WTC11 (cell line): Measurements from ENCODE around the gene SLC19A1. TPM values are rescaled to one million over a fixed set of nuclear protein-coding genes. Genes with fewer than 3 reads are reported as not detected.

Experiments
- ATAC-seq: fragments of 200-7000 bp; cut with Tn5 transposase; 2 replicates; pipeline ENCODE4 v1.10.0; 2021; ENCODE audit warnings: mild to moderate bottlenecking, moderate library complexity
- CTCF ChIA-PET: fragments of 300-600 bp; sonication (Branson Sonifier 250); formaldehyde crosslinking; loops from one replicate; lab custom pipeline; 2021; ENCODE audit warnings: antibody characterized with exemption; lab: Charles Lee
- POLR2A ChIA-PET: fragments of 350-600 bp; sonication (Branson Sonifier 250); formaldehyde crosslinking; loops from one replicate; lab custom pipeline; 2021; ENCODE audit warnings: antibody characterized with exemption; lab: Charles Lee
- DNase-seq: peaks from one replicate; pipeline ENCODE4 v3.0.0; 2021; ENCODE audit warnings: low spot score
- H3K27ac Mint-ChIP-seq: 2 replicates; pipeline ENCODE4 v1.8.0; 2021; ENCODE audit warnings: mixed read lengths
- H3K27me3 Mint-ChIP-seq: 2 replicates; pipeline ENCODE4 v1.8.0; 2021; ENCODE audit warnings: low read depth, mild to moderate bottlenecking, moderate library complexity, mixed read lengths
- H3K36me3 Mint-ChIP-seq: 2 replicates; pipeline ENCODE4 v1.8.0; 2021; ENCODE audit warnings: mixed read lengths
- H3K4me1 Mint-ChIP-seq: 2 replicates; pipeline ENCODE4 v1.8.0; 2022; ENCODE audit warnings: mixed read lengths
- H3K4me3 Mint-ChIP-seq: 2 replicates; pipeline ENCODE4 v1.8.0; 2021; ENCODE audit warnings: mild to moderate bottlenecking, moderate library complexity, mixed read lengths
- H3K9me3 Mint-ChIP-seq: 2 replicates; pipeline ENCODE4 v1.8.0; 2021; ENCODE audit warnings: mixed read lengths
- ATF6 ChIP-seq: sonication (generic); formaldehyde crosslinking; IDR thresholded peaks from 2 replicates; pipeline ENCODE4 v1.8.1; 2023; ENCODE audit warnings: mild to moderate bottlenecking, missing genetic modification reagents
- CREM ChIP-seq: sonication (generic); formaldehyde crosslinking; IDR thresholded peaks from 2 replicates; pipeline ENCODE4 v1.8.1; 2022; ENCODE audit warnings: mild to moderate bottlenecking, missing genetic modification reagents, moderate library complexity
- E2F1 ChIP-seq: sonication (generic); formaldehyde crosslinking; IDR thresholded peaks from 2 replicates; pipeline ENCODE4 v1.8.0; 2022; ENCODE audit warnings: mild to moderate bottlenecking, missing genetic modification reagents
- E2F5 ChIP-seq: sonication (generic); formaldehyde crosslinking; IDR thresholded peaks from 2 replicates; pipeline ENCODE4 v1.8.1; 2022; ENCODE audit warnings: mild to moderate bottlenecking, moderate library complexity, missing genetic modification reagents
- ELF4 ChIP-seq: sonication (generic); formaldehyde crosslinking; IDR thresholded peaks from 2 replicates; pipeline ENCODE4 v1.8.1; 2022; ENCODE audit warnings: low read depth, mild to moderate bottlenecking, moderate library complexity, missing genetic modification reagents
- IRF1 ChIP-seq: sonication (generic); formaldehyde crosslinking; IDR thresholded peaks from 2 replicates; pipeline ENCODE4 v1.8.0; 2023; ENCODE audit warnings: missing genetic modification reagents
- NFATC4 ChIP-seq: fragments of 250-450 bp; sonication (Bioruptor Pico); IDR thresholded peaks from 2 replicates; pipeline ENCODE4 v1.9.0; 2021; ENCODE audit warnings: mild to moderate bottlenecking
- NFYB ChIP-seq: sonication (generic); formaldehyde crosslinking; conservative IDR thresholded peaks from 2 replicates; pipeline ENCODE4 v1.8.0; 2022; ENCODE audit warnings: low read depth, missing genetic modification reagents
- PRDM15 ChIP-seq: sonication (generic); formaldehyde crosslinking; IDR thresholded peaks from 2 replicates; pipeline ENCODE4 v1.8.0; 2022; ENCODE audit warnings: missing genetic modification reagents
- PRRX2 ChIP-seq: fragments of 250-450 bp; sonication (Bioruptor Pico); IDR thresholded peaks from 2 replicates; pipeline ENCODE4 v1.8.0; 2021; ENCODE audit warnings: mild to moderate bottlenecking
- SOX15 ChIP-seq: fragments of 250-450 bp; sonication (Bioruptor Pico); IDR thresholded peaks from 2 replicates; pipeline ENCODE4 v1.9.0; 2021; ENCODE audit warnings: mild to moderate bottlenecking
- ZNF138 ChIP-seq: sonication (generic); formaldehyde crosslinking; conservative IDR thresholded peaks from 2 replicates; pipeline ENCODE4 v1.8.1; 2022; ENCODE audit warnings: mild to moderate bottlenecking, moderate library complexity, missing genetic modification reagents
- ZNF219 ChIP-seq: sonication (generic); formaldehyde crosslinking; IDR thresholded peaks from 2 replicates; pipeline ENCODE4 v1.8.0; 2023; ENCODE audit warnings: missing genetic modification reagents, mild to moderate bottlenecking, borderline replicate concordance
- ZNF263 ChIP-seq: sonication (generic); formaldehyde crosslinking; IDR thresholded peaks from 2 replicates; pipeline ENCODE4 v1.8.1; 2022; ENCODE audit warnings: low read depth, mild to moderate bottlenecking, moderate library complexity, missing genetic modification reagents
- ZNF396 ChIP-seq: fragments of 250-450 bp; sonication (Bioruptor Pico); IDR thresholded peaks from 2 replicates; pipeline ENCODE4 v1.8.0; 2021; ENCODE audit warnings: mild to moderate bottlenecking, moderate library complexity, borderline replicate concordance
- total RNA-seq: library from RNA; stranded (reverse); gene quantifications from 3 replicates; pipeline ENCODE4 v1.2.3, GENCODE V29; 2021
- TF ChIP-seq, protein P1 (sequence below): sonication (generic); formaldehyde crosslinking; IDR thresholded peaks from 2 replicates; pipeline ENCODE4 v1.8.1; 2023; ENCODE audit warnings: mild to moderate bottlenecking, moderate library complexity, missing genetic modification reagents
- TF ChIP-seq, protein P2 (sequence below): fragments of 250-450 bp; sonication (Bioruptor Pico); IDR thresholded peaks from 2 replicates; pipeline ENCODE4 v1.8.0; 2021; ENCODE audit warnings: mild to moderate bottlenecking
- TF ChIP-seq, protein P3 (sequence below): sonication (generic); formaldehyde crosslinking; IDR thresholded peaks from 2 replicates; pipeline ENCODE4 v1.8.1; 2022; ENCODE audit warnings: missing genetic modification reagents, borderline replicate concordance

SLC19A1 gene
- total RNA-seq, 1 experiment from 2014 or later: 29.8 TPM

DNA sequence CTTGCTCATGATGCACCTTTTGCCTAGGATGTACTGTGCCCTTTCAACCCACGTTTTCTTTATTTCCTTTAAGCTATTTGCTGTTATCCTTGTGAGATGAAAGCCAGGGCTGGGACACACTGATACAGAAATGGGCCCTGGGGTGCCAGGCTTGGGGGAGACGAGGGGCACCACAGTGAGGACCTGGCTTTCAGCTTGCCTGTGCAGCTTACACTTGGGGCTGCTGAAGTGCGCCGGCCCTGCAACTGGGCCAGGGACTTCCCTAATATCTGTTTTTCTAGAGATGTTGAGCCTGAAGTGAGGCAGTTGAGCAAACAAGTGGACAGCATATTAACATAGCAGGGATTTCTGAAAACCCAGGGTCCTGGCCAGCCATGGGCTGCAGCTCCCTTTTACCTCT lies 42.5 kb upstream of the SLC19A1 start:
- ATAC-seq: no peak
- Mint-ChIP-seq H3K4me3 (no peak overlapping the region), H3K36me3 (peaks cover 44% of the 10 kb centered on the region), H3K9me3 (peaks cover 70% of the 10 kb centered on the region), H3K27me3 (peaks cover 62% of the 10 kb centered on the region), H3K27ac (no peak overlapping the region)
- CTCF ChIA-PET: interaction anchor here (1.9 kb wide), 1 partner anchor 29 kb away, joined by 7 read pairs; no protein-coding TSS in a partner anchor
- TF ChIP-seq PRRX2 (CRISPR knock-in tag): no peak
- TF ChIP-seq, protein P1, sequence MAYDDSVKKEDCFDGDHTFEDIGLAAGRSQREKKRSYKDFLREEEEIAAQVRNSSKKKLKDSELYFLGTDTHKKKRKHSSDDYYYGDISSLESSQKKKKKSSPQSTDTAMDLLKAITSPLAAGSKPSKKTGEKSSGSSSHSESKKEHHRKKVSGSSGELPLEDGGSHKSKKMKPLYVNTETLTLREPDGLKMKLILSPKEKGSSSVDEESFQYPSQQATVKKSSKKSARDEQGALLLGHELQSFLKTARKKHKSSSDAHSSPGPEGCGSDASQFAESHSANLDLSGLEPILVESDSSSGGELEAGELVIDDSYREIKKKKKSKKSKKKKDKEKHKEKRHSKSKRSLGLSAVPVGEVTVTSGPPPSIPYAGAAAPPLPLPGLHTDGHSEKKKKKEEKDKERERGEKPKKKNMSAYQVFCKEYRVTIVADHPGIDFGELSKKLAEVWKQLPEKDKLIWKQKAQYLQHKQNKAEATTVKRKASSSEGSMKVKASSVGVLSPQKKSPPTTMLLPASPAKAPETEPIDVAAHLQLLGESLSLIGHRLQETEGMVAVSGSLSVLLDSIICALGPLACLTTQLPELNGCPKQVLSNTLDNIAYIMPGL (CRISPR knock-in tag): no peak
- TF ChIP-seq NFYB (CRISPR knock-in tag): no peak
- TF ChIP-seq, protein P2, sequence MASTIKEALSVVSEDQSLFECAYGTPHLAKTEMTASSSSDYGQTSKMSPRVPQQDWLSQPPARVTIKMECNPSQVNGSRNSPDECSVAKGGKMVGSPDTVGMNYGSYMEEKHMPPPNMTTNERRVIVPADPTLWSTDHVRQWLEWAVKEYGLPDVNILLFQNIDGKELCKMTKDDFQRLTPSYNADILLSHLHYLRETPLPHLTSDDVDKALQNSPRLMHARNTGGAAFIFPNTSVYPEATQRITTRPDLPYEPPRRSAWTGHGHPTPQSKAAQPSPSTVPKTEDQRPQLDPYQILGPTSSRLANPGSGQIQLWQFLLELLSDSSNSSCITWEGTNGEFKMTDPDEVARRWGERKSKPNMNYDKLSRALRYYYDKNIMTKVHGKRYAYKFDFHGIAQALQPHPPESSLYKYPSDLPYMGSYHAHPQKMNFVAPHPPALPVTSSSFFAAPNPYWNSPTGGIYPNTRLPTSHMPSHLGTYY (CRISPR knock-in tag): no peak
- no peak for TF ChIP-seq ZNF396 (CRISPR knock-in tag)
- no peak for TF ChIP-seq PRDM15 (CRISPR knock-in tag)
- no peak for TF ChIP-seq ZNF138 (CRISPR knock-in tag)
- TF ChIP-seq ZNF263 (CRISPR knock-in tag): no peak
- no peak for TF ChIP-seq IRF1
- no peak for TF ChIP-seq E2F5 (CRISPR knock-in tag)
- TF ChIP-seq, protein P3, sequence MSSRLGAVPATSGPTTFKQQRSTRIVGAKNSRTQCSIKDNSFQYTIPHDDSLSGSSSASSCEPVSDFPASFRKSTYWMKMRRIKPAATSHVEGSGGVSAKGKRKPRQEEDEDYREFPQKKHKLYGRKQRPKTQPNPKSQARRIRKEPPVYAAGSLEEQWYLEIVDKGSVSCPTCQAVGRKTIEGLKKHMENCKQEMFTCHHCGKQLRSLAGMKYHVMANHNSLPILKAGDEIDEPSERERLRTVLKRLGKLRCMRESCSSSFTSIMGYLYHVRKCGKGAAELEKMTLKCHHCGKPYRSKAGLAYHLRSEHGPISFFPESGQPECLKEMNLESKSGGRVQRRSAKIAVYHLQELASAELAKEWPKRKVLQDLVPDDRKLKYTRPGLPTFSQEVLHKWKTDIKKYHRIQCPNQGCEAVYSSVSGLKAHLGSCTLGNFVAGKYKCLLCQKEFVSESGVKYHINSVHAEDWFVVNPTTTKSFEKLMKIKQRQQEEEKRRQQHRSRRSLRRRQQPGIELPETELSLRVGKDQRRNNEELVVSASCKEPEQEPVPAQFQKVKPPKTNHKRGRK: no peak
- no peak for TF ChIP-seq ELF4 (CRISPR knock-in tag)
- no peak for TF ChIP-seq E2F1 (CRISPR knock-in tag)
- TF ChIP-seq ZNF219 (CRISPR knock-in tag): no peak
- no peak for TF ChIP-seq NFATC4 (CRISPR knock-in tag)
- TF ChIP-seq SOX15 (CRISPR knock-in tag): no peak
- no peak for TF ChIP-seq CREM (CRISPR knock-in tag)
- TF ChIP-seq ATF6 (CRISPR knock-in tag): no peak
- TF ChIP-seq, all 79 proteins: peak for 0
- POLR2A ChIA-PET: no interaction called here
- no peaks in the 10 kb centered on the region for H3K4me1 Mint-ChIP-seq
- DNase-seq: no peak
